Measurements from ENCODE around the gene PIK3R6. TPM values are rescaled to one million over a fixed set of nuclear protein-coding genes. Genes with fewer than 3 reads are reported as not detected.
A peak's percentile ranks its signal among the peaks of the same experiment; 100 is the strongest.
"Not testable (repeated sequence)": the region's sequence is repeated elsewhere in the genome, so short reads cannot be mapped to it uniquely, and the experiment has no call there.

PIK3R6 gene
- polyA plus RNA-seq, 1 donor (not counting 4 experiments of a cell fraction or from before 2014, with no cell fraction given): 0.03 TPM

GRCh38 chr17:8857919-8858318 lies 9.6 kb downstream of the PIK3R6 start:
- Histone ChIP-seq H3K9me3 (ENCODE audit: control insufficient read depth, low read depth, low read length) (no peaks in the 10 kb centered on the region), H3K4me2 (ENCODE audit: control insufficient read depth, extremely low read depth, insufficient read depth, low read depth, low read length) (peak overlapping the region; percentile 41), H3K4me1 (ENCODE audit: control insufficient read depth, extremely low read depth, insufficient read depth, low read length) (peaks cover 24% of the 10 kb centered on the region), H3K79me2 (ENCODE audit: control insufficient read depth, insufficient read depth, low read length) (no peaks in the 10 kb centered on the region), H4K20me1 (ENCODE audit: control insufficient read depth, extremely low read depth, insufficient read depth, low read length) (no peaks in the 10 kb centered on the region), H2AFZ (ENCODE audit: control insufficient read depth, low read length) (no peak overlapping the region), H3K36me3 (ENCODE audit: control insufficient read depth in 2 of 2, extremely low read depth in 1 of 2, insufficient read depth in 2 of 2, low read length in 2 of 2) (no peaks in the 10 kb centered on the region), H3K27me3 (ENCODE audit: control insufficient read depth, extremely low read depth, insufficient read depth, low read length) (no peaks in the 10 kb centered on the region), H3K4me3 (ENCODE audit: control insufficient read depth in 2 of 3, extremely low read depth in 1 of 3, insufficient read depth in 2 of 3, low read depth in 1 of 3, low read length in 3 of 3) (no peak overlapping the region), H3K27ac (ENCODE audit: control insufficient read depth, insufficient read depth, low read length) (no peak overlapping the region), H3K9me1 (ENCODE audit: control insufficient read depth, extremely low read depth, insufficient read depth, low read length) (no peaks in the 10 kb centered on the region), H3K9ac (ENCODE audit: control insufficient read depth, extremely low read depth, insufficient read depth, low read length) (no peak overlapping the region)
- DNase-seq (ENCODE audit: low read depth, low spot score): peak; percentile 62
- TF ChIP-seq CTCF (optimal IDR thresholded peaks at IDR 0.05 in 1 of 3, IDR thresholded peaks at IDR 0.05 in 1 of 3, conservative IDR thresholded peaks at IDR 0.05 in 1 of 3; ENCODE audit: extremely low read depth in 1 of 3, insufficient read depth in 2 of 3, low read length in 3 of 3) (no peak), EZH2 (IDR thresholded peaks at IDR 0.05; ENCODE audit: low read length) (no peak)
- dilution Hi-C loops (cut with MboI; ENCODE audit: extremely low pct_ligation_motif_present, low sequenced_read_pairs): no loop called here
- peak; percentile 20 for FAIRE-seq

- Histone ChIP-seq H4K20me1 (ENCODE audit: control insufficient read depth, extremely low read depth, insufficient read depth, low read length) (no peaks in the 10 kb centered on the region), H3K9me1 (ENCODE audit: control insufficient read depth, extremely low read depth, insufficient read depth, low read length) (no peaks in the 10 kb centered on the region), H3K4me2 (ENCODE audit: control insufficient read depth, extremely low read depth, insufficient read depth, low read depth, low read length) (no peak overlapping the region), H3K27ac (ENCODE audit: control insufficient read depth, insufficient read depth, low read length) (no peak overlapping the region), H2AFZ (ENCODE audit: control insufficient read depth, low read length) (no peak overlapping the region), H3K9ac (ENCODE audit: control insufficient read depth, extremely low read depth, insufficient read depth, low read length) (no peak overlapping the region), H3K27me3 (ENCODE audit: control insufficient read depth, extremely low read depth, insufficient read depth, low read length) (no peaks in the 10 kb centered on the region), H3K4me3 (ENCODE audit: control insufficient read depth in 2 of 3, extremely low read depth in 1 of 3, insufficient read depth in 2 of 3, low read depth in 1 of 3, low read length in 3 of 3) (no peak overlapping the region), H3K79me2 (ENCODE audit: control insufficient read depth, insufficient read depth, low read length) (no peaks in the 10 kb centered on the region), H3K36me3 (ENCODE audit: control insufficient read depth in 2 of 2, extremely low read depth in 1 of 2, insufficient read depth in 2 of 2, low read length in 2 of 2) (no peaks in the 10 kb centered on the region), H3K9me3 (ENCODE audit: control insufficient read depth, low read depth, low read length) (no peaks in the 10 kb centered on the region), H3K4me1 (ENCODE audit: control insufficient read depth, extremely low read depth, insufficient read depth, low read length) (peaks cover 16% of the 10 kb centered on the region)
- no peak for TF ChIP-seq CTCF (optimal IDR thresholded peaks at IDR 0.05 in 1 of 3, IDR thresholded peaks at IDR 0.05 in 1 of 3, conservative IDR thresholded peaks at IDR 0.05 in 1 of 3; ENCODE audit: extremely low read depth in 1 of 3, insufficient read depth in 2 of 3, low read length in 3 of 3)
- no peak for TF ChIP-seq EZH2 (IDR thresholded peaks at IDR 0.05; ENCODE audit: low read length)
- dilution Hi-C loops (cut with MboI; ENCODE audit: extremely low pct_ligation_motif_present, low sequenced_read_pairs): no loop called here
- no peak for FAIRE-seq
- DNase-seq (ENCODE audit: low read depth, low spot score): no peak
Observed at GRCh38 chr17:8856869-8857575, 10.5 kb downstream of the PIK3R6 start.

GRCh38 chr17:8856205-8856603 lies 11.3 kb downstream of the PIK3R6 start:
- not testable (repeated sequence) for H3K27ac ChIP-seq (ENCODE audit: control insufficient read depth, insufficient read depth, low read length)

More at GRCh38 chr17:8856205-8856603, 11.3 kb downstream of the PIK3R6 start:
- FAIRE-seq; H3K27me3 ChIP-seq (ENCODE audit: control insufficient read depth, extremely low read depth, insufficient read depth, low read length); H2AFZ ChIP-seq (ENCODE audit: control insufficient read depth, low read length); H4K20me1 ChIP-seq (ENCODE audit: control insufficient read depth, extremely low read depth, insufficient read depth, low read length); dilution Hi-C loops (cut with MboI; ENCODE audit: extremely low pct_ligation_motif_present, low sequenced_read_pairs); H3K9me1 ChIP-seq (ENCODE audit: control insufficient read depth, extremely low read depth, insufficient read depth, low read length); H3K4me2 ChIP-seq (ENCODE audit: control insufficient read depth, extremely low read depth, insufficient read depth, low read depth, low read length); H3K79me2 ChIP-seq (ENCODE audit: control insufficient read depth, insufficient read depth, low read length); H3K4me3 ChIP-seq (ENCODE audit: control insufficient read depth in 2 of 3, extremely low read depth in 1 of 3, insufficient read depth in 2 of 3, low read depth in 1 of 3, low read length in 3 of 3); H3K9ac ChIP-seq (ENCODE audit: control insufficient read depth, extremely low read depth, insufficient read depth, low read length); H3K9me3 ChIP-seq (ENCODE audit: control insufficient read depth, low read depth, low read length); H3K36me3 ChIP-seq (ENCODE audit: control insufficient read depth in 2 of 2, extremely low read depth in 1 of 2, insufficient read depth in 2 of 2, low read length in 2 of 2); DNase-seq (ENCODE audit: low read depth, low spot score): not testable (repeated sequence)
- H3K4me1 ChIP-seq (ENCODE audit: control insufficient read depth, extremely low read depth, insufficient read depth, low read length): peaks cover 10% of the 10 kb centered on the region
